ENCODE measurements around the gene ING1.

DNA sequence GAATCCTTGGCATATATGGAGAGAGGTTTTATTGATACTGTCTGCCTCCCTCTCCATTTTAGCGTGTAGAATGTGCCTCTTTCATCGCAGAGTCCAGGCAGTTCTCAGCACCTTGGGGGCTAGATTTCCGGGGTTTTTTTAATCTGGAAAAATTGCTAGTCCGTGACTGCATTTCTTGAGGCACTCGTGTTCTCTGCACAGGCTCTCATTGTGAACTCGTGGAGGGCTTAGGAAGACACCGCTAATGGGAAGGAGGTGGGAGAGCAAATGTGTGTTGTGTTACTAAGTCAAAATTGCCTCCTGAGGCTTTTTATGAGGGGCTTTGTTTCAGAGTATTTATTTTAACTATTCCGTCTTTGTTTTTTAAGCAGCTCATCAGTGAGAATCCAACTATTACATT is 10.1 kb downstream of the ING1 start:
- TF ChIP-seq, protein P1, sequence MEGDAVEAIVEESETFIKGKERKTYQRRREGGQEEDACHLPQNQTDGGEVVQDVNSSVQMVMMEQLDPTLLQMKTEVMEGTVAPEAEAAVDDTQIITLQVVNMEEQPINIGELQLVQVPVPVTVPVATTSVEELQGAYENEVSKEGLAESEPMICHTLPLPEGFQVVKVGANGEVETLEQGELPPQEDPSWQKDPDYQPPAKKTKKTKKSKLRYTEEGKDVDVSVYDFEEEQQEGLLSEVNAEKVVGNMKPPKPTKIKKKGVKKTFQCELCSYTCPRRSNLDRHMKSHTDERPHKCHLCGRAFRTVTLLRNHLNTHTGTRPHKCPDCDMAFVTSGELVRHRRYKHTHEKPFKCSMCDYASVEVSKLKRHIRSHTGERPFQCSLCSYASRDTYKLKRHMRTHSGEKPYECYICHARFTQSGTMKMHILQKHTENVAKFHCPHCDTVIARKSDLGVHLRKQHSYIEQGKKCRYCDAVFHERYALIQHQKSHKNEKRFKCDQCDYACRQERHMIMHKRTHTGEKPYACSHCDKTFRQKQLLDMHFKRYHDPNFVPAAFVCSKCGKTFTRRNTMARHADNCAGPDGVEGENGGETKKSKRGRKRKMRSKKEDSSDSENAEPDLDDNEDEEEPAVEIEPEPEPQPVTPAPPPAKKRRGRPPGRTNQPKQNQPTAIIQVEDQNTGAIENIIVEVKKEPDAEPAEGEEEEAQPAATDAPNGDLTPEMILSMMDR (IDR thresholded peaks at IDR 0.05) = no peak
- no peak for TF ChIP-seq POLR2A (IDR thresholded peaks at IDR 0.05)
